ENCODE results near the gene RNH1. TPM values are rescaled to one million over a fixed set of nuclear protein-coding genes. Genes with fewer than 3 reads are reported as not detected.
"Not testable (repeated sequence)": the region's sequence is repeated elsewhere in the genome, so short reads cannot be mapped to it uniquely, and the experiment has no call there.

The RNH1 gene
- total RNA-seq, 1 donor from 2014 or later: 190 TPM

GRCh38 chr11:471468-472145, 35.4 kb downstream of the RNH1 start:
- intact Hi-C loops (cut with DNase I): no loop called here
- ATAC-seq (no peak), DNase-seq (ENCODE audit: missing footprints) (no peak)

- DNase-seq (ENCODE audit: missing footprints) (no peak), ATAC-seq (peak; percentile 70)
- intact Hi-C loops (cut with DNase I): loop anchor here (5.0 kb wide), 1 partner anchor 32 kb away; no protein-coding TSS in a partner anchor
Measured at GRCh38 chr11:469684-470560, 37.1 kb downstream of the RNH1 start.

- ATAC-seq; DNase-seq (ENCODE audit: missing footprints): not testable (repeated sequence)
- intact Hi-C loops (cut with DNase I): loop anchor here (5.0 kb wide), 1 partner anchor 33 kb away; no protein-coding TSS in a partner anchor
Measured at GRCh38 chr11:469026-469683, 37.9 kb downstream of the RNH1 start.

GRCh38 chr11:468493-468892, 38.5 kb downstream of the RNH1 start:
- no peak for DNase-seq (ENCODE audit: missing footprints)
- intact Hi-C loops (cut with DNase I): loop anchor here (5.0 kb wide), 1 partner anchor 34 kb away; no protein-coding TSS in a partner anchor
- peak; percentile 58 for ATAC-seq

GRCh38 chr11:468036-468435, 39.0 kb downstream of the RNH1 start:
- ATAC-seq: no peak
- intact Hi-C loops (cut with DNase I): loop anchor here (5.0 kb wide), 1 partner anchor 34 kb away; no protein-coding TSS in a partner anchor

GRCh38 chr11:465896-466530, 41.0 kb downstream of the RNH1 start:
- ATAC-seq (no peak), DNase-seq (ENCODE audit: missing footprints) (no peak)
- intact Hi-C loops (cut with DNase I): loop anchor here (5.0 kb wide), 1 partner anchor 36 kb away; no protein-coding TSS in a partner anchor

More at GRCh38 chr11:468036-468435, 39.0 kb downstream of the RNH1 start:
- no peak for DNase-seq (ENCODE audit: missing footprints)

GRCh38 chr11:464316-464715, 42.7 kb downstream of the RNH1 start:
- intact Hi-C loops (cut with DNase I): no loop called here
- ATAC-seq (no peak), DNase-seq (ENCODE audit: missing footprints) (no peak)

- intact Hi-C loops (cut with DNase I): no loop called here
- ATAC-seq (no peak), DNase-seq (ENCODE audit: missing footprints) (no peak)
Measured at GRCh38 chr11:462107-462890, 44.7 kb downstream of the RNH1 start.

- intact Hi-C loops (cut with DNase I): no loop called here
- ATAC-seq: no peak
- DNase-seq (ENCODE audit: missing footprints): no peak
Measured at GRCh38 chr11:461626-462025, 45.4 kb downstream of the RNH1 start.

GRCh38 chr11:460331-461199, 46.5 kb downstream of the RNH1 start:
- ATAC-seq (peak; percentile 72), DNase-seq (ENCODE audit: missing footprints) (no peak)
- intact Hi-C loops (cut with DNase I): no loop called here

- intact Hi-C loops (cut with DNase I): loop anchor here (5.0 kb wide), 1 partner anchor 38 kb away; no protein-coding TSS in a partner anchor
- ATAC-seq (peak; percentile 14), DNase-seq (ENCODE audit: missing footprints) (no peak)
Measured at GRCh38 chr11:459511-460220, 47.4 kb downstream of the RNH1 start.

- DNase-seq (ENCODE audit: missing footprints) (no peak), ATAC-seq (no peak)
- intact Hi-C loops (cut with DNase I): loop anchor here (5.0 kb wide), 1 partner anchor 40 kb away; no protein-coding TSS in a partner anchor
Measured at GRCh38 chr11:457111-457760, 49.8 kb downstream of the RNH1 start.

- intact Hi-C loops (cut with DNase I): loop anchor here (5.0 kb wide), 1 partner anchor 41 kb away; no protein-coding TSS in a partner anchor
- no peak for DNase-seq (ENCODE audit: missing footprints)
- ATAC-seq: no peak
Measured at GRCh38 chr11:456533-456932, 50.5 kb downstream of the RNH1 start.

- DNase-seq (ENCODE audit: missing footprints): no peak
- peak; percentile 34 for ATAC-seq
- intact Hi-C loops (cut with DNase I): loop anchor here (5.0 kb wide), 1 partner anchor 42 kb away; no protein-coding TSS in a partner anchor
Measured at GRCh38 chr11:455566-456147, 51.4 kb downstream of the RNH1 start.

- DNase-seq (ENCODE audit: missing footprints): no peak
- ATAC-seq: no peak
- intact Hi-C loops (cut with DNase I): loop anchor here (5.0 kb wide), 1 partner anchor 42 kb away; no protein-coding TSS in a partner anchor
Measured at GRCh38 chr11:454801-455565, 52.1 kb downstream of the RNH1 start.

Measured in Right ventricle myocardium inferior (tissue), 1 donor.